GM19395 (cell line): ENCODE measurements around the gene NUP54.

Source experiments
- ATAC-seq: cut with Tn5 transposase; IDR thresholded peaks from one replicate; pipeline ENCODE4 v1.9.1; 2021; ENCODE audit warnings: mild to moderate bottlenecking, moderate library complexity; ENCODE audit not compliant: unreplicated experiment

The NUP54 gene, protein sequence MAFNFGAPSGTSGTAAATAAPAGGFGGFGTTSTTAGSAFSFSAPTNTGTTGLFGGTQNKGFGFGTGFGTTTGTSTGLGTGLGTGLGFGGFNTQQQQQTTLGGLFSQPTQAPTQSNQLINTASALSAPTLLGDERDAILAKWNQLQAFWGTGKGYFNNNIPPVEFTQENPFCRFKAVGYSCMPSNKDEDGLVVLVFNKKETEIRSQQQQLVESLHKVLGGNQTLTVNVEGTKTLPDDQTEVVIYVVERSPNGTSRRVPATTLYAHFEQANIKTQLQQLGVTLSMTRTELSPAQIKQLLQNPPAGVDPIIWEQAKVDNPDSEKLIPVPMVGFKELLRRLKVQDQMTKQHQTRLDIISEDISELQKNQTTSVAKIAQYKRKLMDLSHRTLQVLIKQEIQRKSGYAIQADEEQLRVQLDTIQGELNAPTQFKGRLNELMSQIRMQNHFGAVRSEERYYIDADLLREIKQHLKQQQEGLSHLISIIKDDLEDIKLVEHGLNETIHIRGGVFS

DNA sequence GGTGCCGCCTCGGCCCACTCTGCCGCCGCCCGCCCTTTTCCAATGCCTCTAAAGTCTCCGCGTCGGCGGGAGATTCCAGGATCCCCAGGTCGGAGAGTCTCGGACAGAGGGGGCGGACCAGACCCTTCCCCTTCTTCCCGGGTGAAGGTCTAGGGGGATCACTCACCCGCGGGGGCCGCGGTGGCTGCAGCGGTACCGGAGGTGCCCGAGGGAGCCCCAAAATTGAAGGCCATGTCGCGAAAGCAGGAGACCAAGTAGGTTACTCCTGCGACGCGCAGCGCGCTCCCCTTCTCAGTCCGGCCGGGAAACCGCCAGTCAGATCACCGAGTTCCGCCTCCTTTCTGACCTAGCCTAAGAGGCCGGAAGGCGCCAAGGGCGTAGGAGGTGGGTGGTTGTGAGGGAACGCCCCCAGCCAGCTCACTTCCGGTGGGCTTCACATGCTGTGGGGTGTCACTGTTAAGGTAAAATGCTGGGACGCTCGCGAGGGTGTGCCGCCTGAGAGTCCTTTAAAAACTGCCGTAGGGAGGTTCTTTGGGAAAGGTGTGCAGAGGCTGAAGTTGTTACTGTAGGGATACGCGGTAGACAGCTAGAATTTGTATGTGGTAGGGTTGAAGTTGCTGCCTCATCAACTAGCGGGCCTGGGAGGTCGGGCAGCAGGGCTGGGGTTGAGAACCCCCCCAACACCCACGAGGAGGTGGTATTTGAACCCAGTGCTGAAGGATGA lies at the start of gene NUP54:
TSS of gene NUP54 (minus strand) at position 256 of the 724 bp plus-strand sequence. CDS start at position 233, 23 bp downstream.
- ATAC-seq, result peak; percentile 99

DNA sequence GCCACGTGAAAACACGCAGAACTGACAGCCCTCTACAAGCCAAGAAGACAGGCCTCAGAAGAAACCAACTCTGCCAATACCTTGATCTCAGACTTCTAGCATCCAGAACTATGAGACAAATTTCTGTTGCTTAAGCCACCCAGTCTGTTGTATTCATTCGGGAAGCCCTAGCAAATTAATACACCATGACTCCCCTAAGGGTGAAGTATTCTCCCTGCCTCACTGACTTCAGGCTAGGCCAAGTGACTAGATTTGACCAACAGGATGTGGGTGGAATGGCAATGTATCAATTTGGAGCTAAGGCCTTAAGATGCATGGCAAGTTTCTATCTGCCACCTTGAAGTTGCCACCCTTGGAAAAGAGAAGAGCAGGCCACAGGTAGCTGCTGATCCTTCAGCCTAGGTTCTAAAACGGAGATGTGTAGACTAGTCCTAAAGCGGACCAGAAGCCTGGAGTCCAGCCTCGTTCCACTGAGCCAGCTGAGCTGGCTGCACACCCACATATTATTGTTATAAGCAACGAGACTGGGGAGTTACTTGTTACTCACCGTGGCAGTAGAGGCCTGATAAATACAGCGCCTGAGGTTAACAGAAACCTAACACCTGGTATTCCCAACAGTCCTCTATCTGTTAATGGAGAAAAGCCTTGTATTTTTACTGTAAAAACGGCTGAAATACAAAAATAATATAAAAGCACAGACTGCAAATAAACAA lies 49.0 kb upstream of the NUP54 start:
- ATAC-seq, result no peak

DNA sequence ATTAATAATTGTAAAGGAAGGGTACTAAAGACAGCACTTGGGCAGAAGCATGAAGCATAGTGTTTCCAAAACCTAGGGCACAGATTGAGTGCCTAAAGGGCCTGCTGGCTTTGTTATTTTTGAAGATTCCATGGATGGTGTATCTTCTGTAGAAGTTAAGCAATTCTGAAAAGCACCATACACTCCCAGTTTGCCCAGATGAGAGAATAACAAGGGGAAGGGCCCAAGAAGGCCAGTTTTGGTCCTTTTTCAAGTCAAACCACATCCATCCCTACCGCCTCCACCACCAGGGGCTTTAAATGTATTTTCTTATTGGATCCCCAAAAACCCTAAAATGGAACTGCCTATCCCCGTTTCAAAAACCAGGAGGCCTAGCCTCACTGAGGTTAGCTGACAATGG lies 48.2 kb upstream of the NUP54 start:
- ATAC-seq, result no peak

DNA sequence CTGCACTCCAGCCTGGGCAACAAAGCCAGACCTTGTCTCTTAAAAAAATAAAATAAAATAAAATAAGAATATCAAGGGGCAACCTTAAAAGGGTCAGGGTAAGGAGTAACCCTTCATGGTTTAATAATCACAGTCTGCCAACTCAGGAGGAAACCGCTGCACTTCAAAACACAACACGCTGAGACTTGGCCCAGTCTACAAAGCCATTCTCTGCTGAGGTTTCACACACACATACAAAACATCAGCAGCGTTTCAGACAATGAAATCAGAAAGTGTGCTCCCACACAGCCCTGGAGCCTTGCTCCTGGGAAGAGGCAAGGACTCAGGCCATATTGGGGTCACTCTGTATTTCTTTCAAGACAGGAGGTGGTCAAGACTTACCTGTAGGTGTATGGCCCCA lies 47.1 kb upstream of the NUP54 start:
- no peak for ATAC-seq

DNA sequence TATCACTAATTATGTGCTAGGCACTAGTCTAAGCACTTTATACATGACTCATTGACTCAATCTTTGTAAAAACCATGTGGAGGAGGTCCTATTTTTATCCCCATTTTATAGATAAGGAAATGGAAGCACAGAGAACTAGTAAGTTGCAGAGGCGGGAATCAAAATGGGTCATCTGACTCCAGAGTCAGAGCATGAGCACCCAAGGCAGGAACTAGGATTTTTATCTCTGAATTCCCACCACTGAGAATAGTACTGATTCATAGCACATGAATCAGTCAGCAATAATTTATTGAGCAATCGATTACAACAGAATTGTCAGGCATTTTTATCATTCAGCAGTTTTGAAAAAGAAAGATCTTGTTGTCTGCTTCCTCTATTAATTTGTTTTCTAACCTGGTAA lies 46.1 kb upstream of the NUP54 start:
- no peak for ATAC-seq

DNA sequence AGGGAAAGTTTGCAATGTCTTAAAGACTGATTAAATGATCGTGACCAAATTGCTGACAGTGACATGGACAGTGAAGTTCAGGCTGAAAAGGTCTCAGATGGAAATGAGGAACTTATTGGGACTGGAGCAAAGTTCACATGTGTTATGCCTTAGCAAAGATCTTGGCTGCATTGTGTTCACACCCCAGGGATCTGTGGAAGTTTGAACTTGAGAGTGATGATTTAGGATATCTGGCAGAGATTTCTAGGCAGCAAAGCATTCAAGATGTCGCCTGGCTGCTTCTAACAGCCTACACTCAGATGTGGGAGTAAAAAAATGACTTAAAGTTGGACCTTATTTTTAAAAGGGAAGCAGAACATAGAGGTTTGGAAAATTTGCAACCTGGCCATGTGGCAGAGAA lies 44.0 kb upstream of the NUP54 start:
- no peak for ATAC-seq

DNA sequence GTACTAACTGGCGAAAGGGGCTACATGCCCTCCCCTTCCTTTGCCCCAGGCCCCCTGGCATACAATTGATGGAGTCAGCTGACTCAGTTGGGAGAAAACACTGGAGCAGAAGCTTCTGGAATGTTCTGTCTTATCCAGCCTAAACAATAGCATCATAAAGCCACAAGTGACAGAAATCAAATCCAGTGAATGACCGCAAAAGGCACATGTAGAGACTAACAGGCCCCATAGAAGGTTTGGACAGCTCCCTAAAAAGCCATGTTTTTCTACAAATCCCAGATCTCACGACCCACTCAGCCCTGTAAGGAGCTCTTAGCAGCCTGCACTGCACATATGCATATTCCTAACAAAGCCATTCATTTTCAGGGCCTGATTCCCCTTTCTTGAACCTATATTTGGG lies 40.4 kb upstream of the NUP54 start:
- ATAC-seq, result no peak

DNA sequence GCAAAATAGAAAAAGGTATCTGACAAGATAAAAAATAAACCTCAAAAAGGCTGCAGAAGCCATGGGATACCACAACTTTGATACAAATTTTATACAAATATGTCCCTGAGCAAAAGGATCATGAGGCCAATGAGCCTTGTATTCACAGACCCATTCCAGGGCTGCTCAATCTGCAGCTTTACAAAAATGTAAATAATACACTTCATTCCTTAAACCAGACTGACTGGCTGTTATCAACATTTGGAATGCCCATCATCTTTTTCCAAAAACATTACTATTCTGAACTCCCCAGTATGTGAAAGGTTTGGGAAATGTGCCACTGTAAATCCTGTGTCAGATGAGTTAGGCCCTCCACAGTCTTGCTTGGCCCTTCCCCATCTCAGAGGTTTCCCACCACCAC lies 40.0 kb upstream of the NUP54 start:
- no peak for ATAC-seq

DNA sequence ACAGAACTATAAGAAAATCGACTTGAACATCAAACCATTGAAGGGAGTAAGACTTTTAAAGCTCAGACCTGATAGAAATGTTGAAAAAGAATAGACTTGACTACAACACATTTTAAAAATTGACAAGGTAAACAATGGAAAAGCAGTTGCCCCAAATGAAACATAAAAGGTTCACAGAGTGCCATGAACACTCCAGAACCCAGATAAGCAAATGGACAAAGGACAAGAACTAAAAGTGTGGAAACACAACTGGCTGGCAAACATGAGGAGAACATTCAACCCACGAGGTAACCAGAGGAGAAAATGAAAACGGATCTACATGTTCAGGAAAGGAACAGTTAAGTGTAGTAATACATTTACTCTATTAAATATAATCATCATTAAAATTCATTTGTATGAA lies 39.0 kb upstream of the NUP54 start:
- ATAC-seq, result no peak

DNA sequence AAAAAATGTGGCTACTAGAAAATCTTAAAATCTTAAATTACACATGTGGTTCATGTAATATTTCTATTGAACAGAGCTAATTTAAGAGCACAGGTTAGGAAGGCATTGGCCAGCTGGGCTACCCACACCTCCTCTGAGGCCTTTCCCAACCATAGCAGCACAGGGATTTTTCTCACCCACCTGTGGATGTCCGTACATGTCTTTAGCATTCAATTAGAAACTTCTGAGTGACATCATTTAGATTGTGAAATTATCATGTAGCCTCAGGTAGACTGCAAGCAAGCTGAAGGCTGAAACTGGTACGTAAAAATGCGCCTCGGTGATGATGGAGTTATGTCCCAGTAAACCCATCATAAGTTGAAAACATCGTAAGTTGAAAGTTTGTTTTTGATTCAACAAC lies 34.3 kb upstream of the NUP54 start:
- no peak for ATAC-seq

DNA sequence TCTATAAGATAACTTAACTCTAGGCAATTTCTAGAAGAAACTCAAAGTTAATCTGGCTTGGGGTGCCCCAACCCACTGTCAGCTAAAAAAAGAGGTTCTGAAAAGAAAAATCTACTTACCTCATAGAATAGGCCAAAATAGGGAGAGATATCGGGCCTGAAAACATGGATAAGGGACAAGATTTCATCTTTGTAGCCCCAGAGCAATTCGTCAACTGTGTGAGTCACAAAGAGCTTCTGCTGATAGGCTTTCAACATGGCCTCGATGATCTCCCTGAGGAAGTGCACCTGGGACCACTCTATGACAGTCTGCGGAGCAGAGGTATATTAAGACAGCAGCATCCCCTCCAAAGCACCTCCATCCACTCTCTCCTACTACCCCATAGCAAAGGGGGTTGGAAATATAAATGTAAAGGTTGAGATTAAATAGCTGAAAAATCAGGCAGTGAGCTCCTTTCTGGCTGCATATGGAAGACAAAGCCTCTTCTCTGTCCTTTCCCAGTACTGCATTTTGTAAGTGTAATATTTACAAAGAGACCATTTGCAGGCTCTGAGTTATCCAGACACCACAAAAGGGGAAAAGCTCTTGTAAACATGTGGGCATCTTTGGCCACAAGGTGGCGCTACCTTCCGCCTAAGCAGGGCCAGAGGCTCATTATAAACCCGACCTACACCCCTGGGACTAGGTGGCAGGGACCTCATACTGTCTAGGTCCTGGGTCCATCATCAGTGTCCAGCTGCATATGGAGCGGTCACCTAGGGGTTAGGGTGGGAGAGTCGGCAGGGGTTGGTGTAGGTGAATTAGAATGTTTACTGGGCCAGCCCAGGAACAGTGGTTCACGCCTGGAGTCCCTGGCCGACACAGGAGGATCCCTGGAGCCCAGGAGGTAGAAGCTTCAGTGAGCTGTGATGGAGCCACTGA lies 31.5 kb upstream of the NUP54 start:
- ATAC-seq, result peak; percentile 85

DNA sequence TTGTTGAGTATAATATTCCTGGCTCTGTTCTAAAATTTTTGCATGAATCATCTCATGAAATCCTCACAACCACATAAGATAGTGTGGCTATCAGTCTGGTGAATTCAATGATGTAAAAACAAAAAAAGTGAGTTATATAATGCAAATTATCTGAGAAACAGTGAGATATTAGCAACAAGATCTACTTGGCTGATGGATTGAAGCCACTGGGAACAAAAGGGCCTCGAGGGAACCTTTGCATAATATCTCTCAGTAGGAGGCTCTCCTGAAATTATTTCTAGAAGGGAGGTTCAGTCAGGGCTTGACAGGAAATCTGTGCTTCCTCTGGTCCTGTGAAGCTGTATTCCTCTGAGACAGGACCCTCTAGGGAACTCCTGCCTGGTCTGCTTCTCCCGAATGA lies 30.1 kb upstream of the NUP54 start:
- no peak for ATAC-seq

DNA sequence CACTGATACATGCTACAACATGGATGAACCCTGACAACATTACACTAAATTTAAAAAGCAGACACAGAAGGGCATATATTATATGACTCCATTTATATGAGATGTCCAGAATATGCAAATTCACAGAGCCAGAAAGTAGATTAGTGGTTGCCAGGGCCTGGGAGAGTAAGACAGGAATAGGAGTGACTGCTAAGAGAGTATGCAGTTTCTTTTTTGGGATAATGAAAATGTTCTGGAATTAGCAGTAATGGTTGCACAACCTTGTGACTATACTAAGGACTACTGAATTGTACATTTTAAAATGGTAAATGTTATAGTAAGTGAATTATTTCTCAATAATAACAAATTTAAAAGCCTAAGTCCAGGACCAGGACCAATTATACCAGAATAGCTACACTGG lies 29.5 kb upstream of the NUP54 start:
- ATAC-seq, result no peak

DNA sequence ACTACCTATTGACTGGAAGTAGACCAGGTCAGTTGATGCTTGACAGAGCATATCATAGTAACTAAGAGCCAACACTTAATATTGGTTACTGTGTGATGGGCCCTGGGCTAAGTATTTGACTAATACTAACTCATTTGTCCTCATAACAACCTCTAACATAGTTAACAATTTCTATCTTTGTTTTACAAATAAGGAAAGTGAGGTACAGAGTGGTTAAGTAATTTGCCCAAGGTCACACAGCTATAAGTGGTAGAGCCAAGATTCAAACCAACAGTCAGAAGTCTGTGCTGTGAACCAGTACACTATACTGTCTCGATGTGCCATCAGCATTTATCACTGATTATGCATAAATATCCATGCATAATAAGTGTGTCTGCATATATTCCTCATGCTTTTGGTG lies 27.1 kb upstream of the NUP54 start:
- ATAC-seq, result no peak

DNA sequence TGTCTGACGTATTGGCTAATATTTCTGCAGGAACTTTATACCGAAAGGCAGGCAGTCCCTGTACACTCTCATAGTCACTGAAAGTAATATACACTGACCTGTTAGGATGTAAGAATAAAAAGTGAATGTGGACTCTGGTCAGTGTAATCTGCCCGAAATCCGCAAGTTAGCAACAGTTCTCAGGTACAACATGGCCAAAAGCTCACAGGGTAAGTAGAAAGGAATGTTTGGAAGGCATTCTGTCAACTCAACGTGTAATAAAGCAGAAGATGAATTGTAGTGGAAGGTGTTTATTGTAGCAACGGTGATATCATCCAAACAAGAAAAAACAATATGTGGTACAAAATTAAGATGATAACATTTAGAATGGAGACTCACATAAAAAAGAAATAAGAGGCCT lies 26.0 kb upstream of the NUP54 start:
- ATAC-seq, result no peak

DNA sequence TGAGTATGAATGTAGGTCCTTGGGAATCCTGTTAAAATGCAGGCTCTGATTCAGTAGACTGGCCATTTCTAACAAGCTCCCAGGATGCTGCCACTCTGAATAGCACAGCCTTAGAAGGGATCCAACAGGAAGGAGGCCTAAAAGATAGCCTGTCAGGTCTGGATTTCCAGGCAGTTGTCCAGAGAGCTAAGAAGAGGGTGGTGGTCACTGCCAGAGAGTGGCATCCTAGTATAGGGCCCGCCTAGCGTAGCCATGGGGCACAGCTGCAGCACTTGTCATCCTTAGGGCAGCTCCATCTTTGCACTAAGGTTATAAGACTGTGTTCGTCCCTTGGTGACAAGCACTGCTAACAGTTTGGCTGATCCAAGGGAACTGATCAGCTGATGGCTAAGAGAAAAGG lies 20.5 kb upstream of the NUP54 start:
- no peak for ATAC-seq

DNA sequence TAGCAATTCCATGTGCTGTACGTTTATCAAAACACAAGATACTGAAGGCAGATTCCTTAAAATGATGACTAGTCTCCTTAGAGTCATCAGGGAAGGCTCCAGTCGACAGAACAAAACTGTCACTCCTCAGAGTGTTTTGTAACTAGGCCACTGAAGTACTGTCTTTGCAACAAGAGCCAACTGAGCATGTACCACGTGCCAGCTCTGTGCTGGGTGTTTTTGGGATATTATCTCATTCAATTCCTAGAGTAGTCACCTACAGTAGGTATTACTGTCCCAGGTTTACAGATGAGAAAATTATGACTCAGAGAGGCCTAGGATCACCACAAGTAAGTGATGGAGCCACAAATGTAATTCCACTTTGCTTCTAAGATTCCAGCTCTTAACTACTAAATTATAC lies 18.3 kb upstream of the NUP54 start:
- ATAC-seq, result no peak

DNA sequence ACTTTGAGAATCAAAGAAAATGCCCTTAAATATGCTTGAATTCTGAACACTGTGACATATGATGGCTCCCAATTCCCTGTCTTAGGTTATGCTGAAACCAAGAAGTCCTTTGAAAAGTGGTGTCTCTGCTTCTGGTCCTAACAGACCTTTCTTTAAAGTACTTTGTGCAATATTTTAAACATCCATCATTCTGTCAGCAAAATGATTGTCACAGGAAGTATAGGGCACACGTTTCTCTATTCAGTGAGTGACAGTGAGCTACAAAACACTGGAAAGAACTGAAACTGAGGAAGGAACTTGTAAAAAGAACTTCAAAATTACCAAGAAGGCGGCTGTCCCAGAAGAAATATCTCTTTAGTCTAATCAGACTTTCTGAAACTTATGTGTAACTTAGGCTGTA lies 12.2 kb upstream of the NUP54 start:
- ATAC-seq, result no peak

DNA sequence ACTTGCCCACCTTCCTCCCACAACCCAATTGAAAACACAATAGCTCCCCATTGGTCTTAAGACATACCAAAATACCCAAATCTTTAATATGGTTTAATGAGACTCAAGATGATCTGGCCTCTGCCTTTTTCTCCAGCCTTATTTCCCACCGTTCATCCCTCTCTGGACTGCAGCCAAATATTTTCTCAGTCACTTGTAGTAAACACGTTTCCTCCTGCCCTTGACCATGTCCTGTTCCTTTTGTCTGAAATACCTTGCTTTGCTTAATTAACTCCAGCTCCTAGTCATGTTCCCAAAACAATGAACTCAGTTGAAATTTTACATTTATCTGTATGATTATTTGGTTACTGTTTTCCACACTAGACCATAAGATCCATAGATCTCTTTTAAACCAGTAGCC lies 8.4 kb upstream of the NUP54 start:
- no peak for ATAC-seq

DNA sequence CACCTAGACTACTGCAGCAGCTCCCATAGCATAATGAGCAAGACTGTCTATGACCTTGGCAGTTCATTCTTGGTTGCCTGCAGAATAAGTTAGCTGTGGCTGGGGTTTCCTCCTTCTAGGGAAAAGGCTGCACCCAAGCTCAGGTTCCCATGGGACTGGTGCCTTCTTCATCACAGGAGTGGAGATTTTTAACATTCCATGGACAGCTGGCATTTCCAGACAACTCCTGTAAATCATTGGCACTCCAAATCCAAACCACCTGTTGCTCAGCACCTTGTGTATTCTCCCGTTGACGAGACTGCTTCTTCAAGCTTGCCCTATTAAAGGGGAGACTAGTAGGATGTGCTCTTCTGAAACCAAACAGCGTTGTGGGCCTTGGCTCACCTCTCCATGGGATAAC lies 7.8 kb upstream of the NUP54 start:
- no peak for ATAC-seq

DNA sequence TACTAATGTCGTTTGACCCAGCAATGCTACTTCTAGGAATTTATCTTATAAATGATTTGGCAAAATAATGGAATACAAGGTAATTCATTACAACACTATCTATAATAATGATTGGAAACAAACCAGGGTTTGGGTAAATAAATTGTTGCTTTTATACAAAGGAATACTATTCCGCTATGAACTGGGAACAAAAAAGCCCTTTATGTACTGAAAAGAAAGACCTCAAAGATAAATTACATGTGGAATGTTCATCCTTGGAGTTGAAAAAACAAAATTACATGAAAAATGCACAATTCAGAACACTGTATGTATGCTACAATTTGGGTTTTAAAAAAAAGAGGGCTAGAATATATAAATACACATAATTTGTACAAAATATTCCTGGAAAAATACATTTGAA lies 5.2 kb upstream of the NUP54 start:
- no peak for ATAC-seq
